Measurements from ENCODE around the gene CACNA2D4.

DNA sequence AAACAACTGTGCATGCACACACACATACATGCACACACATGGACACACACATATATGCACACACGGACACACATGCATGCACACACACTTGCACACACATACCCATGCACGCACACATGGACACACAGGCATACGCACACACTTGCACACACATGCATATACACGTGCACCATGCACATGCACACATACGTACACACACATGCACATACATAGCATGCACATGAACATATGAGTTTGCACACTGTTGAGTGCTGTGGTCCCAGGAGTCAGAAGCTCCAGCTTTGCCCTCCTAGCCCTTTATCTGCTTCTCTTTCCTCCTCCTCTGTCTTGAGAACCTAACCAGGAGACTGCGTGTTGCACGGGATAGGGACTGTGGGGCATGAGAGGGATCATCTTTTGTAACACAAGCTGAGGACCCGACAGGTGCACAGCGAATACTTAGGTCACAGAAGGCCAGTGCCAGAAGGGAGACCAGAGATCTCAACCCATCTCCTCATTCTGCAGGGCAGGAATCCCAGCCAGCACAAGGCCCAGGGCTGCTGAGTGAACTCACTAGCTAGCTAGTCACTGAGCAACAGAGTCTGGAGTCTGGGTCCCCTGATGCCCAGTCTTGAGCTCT is 101.6 kb downstream of the CACNA2D4 start:
- TF ChIP-seq, protein P1, sequence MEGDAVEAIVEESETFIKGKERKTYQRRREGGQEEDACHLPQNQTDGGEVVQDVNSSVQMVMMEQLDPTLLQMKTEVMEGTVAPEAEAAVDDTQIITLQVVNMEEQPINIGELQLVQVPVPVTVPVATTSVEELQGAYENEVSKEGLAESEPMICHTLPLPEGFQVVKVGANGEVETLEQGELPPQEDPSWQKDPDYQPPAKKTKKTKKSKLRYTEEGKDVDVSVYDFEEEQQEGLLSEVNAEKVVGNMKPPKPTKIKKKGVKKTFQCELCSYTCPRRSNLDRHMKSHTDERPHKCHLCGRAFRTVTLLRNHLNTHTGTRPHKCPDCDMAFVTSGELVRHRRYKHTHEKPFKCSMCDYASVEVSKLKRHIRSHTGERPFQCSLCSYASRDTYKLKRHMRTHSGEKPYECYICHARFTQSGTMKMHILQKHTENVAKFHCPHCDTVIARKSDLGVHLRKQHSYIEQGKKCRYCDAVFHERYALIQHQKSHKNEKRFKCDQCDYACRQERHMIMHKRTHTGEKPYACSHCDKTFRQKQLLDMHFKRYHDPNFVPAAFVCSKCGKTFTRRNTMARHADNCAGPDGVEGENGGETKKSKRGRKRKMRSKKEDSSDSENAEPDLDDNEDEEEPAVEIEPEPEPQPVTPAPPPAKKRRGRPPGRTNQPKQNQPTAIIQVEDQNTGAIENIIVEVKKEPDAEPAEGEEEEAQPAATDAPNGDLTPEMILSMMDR (IDR thresholded peaks at IDR 0.05): no peak
- TF ChIP-seq POLR2A (IDR thresholded peaks at IDR 0.05) (no peak), EP300 (IDR thresholded peaks at IDR 0.05) (no peak)
